ENCODE results near the gene CCDC85A. TPM values are rescaled to one million over a fixed set of nuclear protein-coding genes. Genes with fewer than 3 reads are reported as not detected.

CCDC85A gene
- total and polyA plus RNA-seq, 2 of the 8 experiments (the other 6 are each of a cell fraction or from before 2014, with no cell fraction given) = 0.20 TPM; not detected in 1

- Histone ChIP-seq H2BK15ac (ENCODE audit: low read length) (no peak overlapping the region), H3K14ac (ENCODE audit: insufficient read length) (no peak overlapping the region), H2AK5ac (ENCODE audit: low read depth, low read length) (no peak overlapping the region), H4K20me1 (replicated peaks in 1 of 2; ENCODE audit: control insufficient read depth in 1 of 2, insufficient read depth in 2 of 2, low read length in 2 of 2) (no peaks in the 10 kb centered on the region), H3K4me3 (ENCODE audit: extremely low read depth in 1 of 4, insufficient read depth in 2 of 4, low read depth in 3 of 4, low read length in 4 of 4) (no peak overlapping the region), H3K23ac (ENCODE audit: insufficient read length) (no peak overlapping the region), H3K56ac (replicated peaks; ENCODE audit: insufficient read length, low read depth, low read length) (no peak overlapping the region), H3K23me2 (ENCODE audit: low read depth, low read length) (no peaks in the 10 kb centered on the region), H4K5ac (ENCODE audit: insufficient read length, low read depth, low read length) (no peak overlapping the region), H3K4me1 (replicated peaks in 1 of 4; ENCODE audit: control insufficient read depth in 3 of 4, insufficient read depth in 4 of 4, low read length in 3 of 4) (no peaks in the 10 kb centered on the region), H2BK5ac (ENCODE audit: low read depth, low read length) (no peak overlapping the region), H2BK20ac (ENCODE audit: low read length) (no peak overlapping the region), H3K79me2 (ENCODE audit: control insufficient read depth in 1 of 2, insufficient read depth in 2 of 2, low read length in 2 of 2) (no peaks in the 10 kb centered on the region), H2AFZ (ENCODE audit: low read length) (no peak overlapping the region), H3K27me3 (replicated peaks in 1 of 4; ENCODE audit: control insufficient read depth in 3 of 4, extremely low read depth in 1 of 4, insufficient read depth in 3 of 4, low read length in 3 of 4) (no peaks in the 10 kb centered on the region), H3K9me3 (ENCODE audit: insufficient read depth in 2 of 2, low read depth in 1 of 2, low read length in 1 of 2) (no peaks in the 10 kb centered on the region), H4K91ac (replicated peaks; ENCODE audit: insufficient read length, low read length) (no peak overlapping the region), H3K4ac (replicated peaks; ENCODE audit: insufficient read length, low read depth, low read length) (no peak overlapping the region), H2BK12ac (ENCODE audit: low read depth, low read length) (no peak overlapping the region), H2BK120ac (replicated peaks; ENCODE audit: low read depth, low read length) (no peak overlapping the region), H3K18ac (ENCODE audit: extremely low read depth, low read length) (no peak overlapping the region), H3K4me2 (ENCODE audit: insufficient read depth in 1 of 2, low read depth in 2 of 2, low read length in 2 of 2) (no peak overlapping the region), H3K36me3 (ENCODE audit: control insufficient read depth in 2 of 4, insufficient read depth in 4 of 4, low read length in 3 of 4) (no peaks in the 10 kb centered on the region), H3K9ac (replicated peaks in 1 of 4; ENCODE audit: extremely low read depth in 1 of 4, low read depth in 3 of 4, low read length in 3 of 4) (no peak overlapping the region), H4K8ac (ENCODE audit: extremely low read depth, insufficient read depth, low read length) (no peak overlapping the region), H3K79me1 (ENCODE audit: low read depth, low read length) (no peaks in the 10 kb centered on the region), H3K27ac (ENCODE audit: low read depth, low read length) (no peak overlapping the region)
- no peak for DNase-seq (ENCODE audit: low read depth in 1 of 2, low spot score in 2 of 2)
- ChIA-PET POLR2A (ENCODE audit: partially characterized antibody) (no interaction called here), CTCF (ENCODE audit: partially characterized antibody) (no interaction called here)
- no peak for FAIRE-seq
- WGBS, 2 experiments (ENCODE audit: extremely low coverage in 1 of 2, insufficient coverage in 1 of 2, insufficient read length in 1 of 2, insufficient replicate concordance in 2 of 2, low coverage in 1 of 2, low lambda C conversion rate in 2 of 2, missing lambda C conversion rate in 1 of 2) = 84% methylated on average over 5 of the region's 5 CpGs; no CpG with 5 or more reads in 1 of the 2 experiments
- no peak for TF ChIP-seq KDM1A (IDR thresholded peaks at IDR 0.05; ENCODE audit: borderline replicate concordance, low read length)
- no peak for TF ChIP-seq CBX5 (IDR thresholded peaks at IDR 0.05; ENCODE audit: low read depth, low read length)
- TF ChIP-seq KDM4A (IDR thresholded peaks at IDR 0.05; ENCODE audit: low read depth, low read length, severe bottlenecking) = no peak
- TF ChIP-seq E2F6 (IDR thresholded peaks at IDR 0.05) = no peak
- no peak for TF ChIP-seq ASH2L (IDR thresholded peaks at IDR 0.05; ENCODE audit: low read length)
- no peak for TF ChIP-seq TAF1 (IDR thresholded peaks at IDR 0.05; ENCODE audit: low read depth, low read length)
- TF ChIP-seq TCF12 (IDR thresholded peaks at IDR 0.05; ENCODE audit: low read depth, low read length) = no peak
- TF ChIP-seq SP1 (IDR thresholded peaks at IDR 0.05; ENCODE audit: low read depth, low read length) = no peak
- no peak for TF ChIP-seq RAD21 (IDR thresholded peaks at IDR 0.05 in 1 of 2, conservative IDR thresholded peaks at IDR 0.05 in 1 of 2; ENCODE audit: low read depth in 2 of 2, low read length in 2 of 2)
- no peak for TF ChIP-seq USF2 (IDR thresholded peaks at IDR 0.05; ENCODE audit: low read length)
- TF ChIP-seq POLR2A (IDR thresholded peaks at IDR 0.05; ENCODE audit: control extremely low read depth in 1 of 2, low read depth in 2 of 2, low read length in 2 of 2) = no peak
- no peak for TF ChIP-seq YY1 (IDR thresholded peaks at IDR 0.05; ENCODE audit: low read depth, low read length)
- TF ChIP-seq CHD1 (IDR thresholded peaks at IDR 0.05; ENCODE audit: low read depth, low read length) = no peak
- no peak for TF ChIP-seq ZNF274 (IDR thresholded peaks at IDR 0.05; ENCODE audit: borderline replicate concordance, extremely low read depth, low read length)
Measured at GRCh38 chr2:56285224-56285623, 101.4 kb downstream of the CCDC85A start.

Data from H1 (cell line).